Keratinocyte (primary cell): ENCODE results near the gene TRAK2. TPM values are rescaled to one million over a fixed set of nuclear protein-coding genes. Genes with fewer than 3 reads are reported as not detected.

ENCODE experiments used
- DNase-seq: peaks from one replicate; pipeline ENCODE4 v3.0.0-alpha.2; 2011; ENCODE audit warnings: low read depth, missing footprints, low spot score
- FAIRE-seq: peaks from 2 replicates; lab custom pipeline; 2011; peaks lifted over from hg19 to GRCh38; lab: Jason Lieb, UNC
- H2AFZ ChIP-seq: 2 replicates; pipeline ENCODE4 v1.6.0; 2012; ENCODE audit warnings: low read length, control low read depth, inconsistent platforms; ENCODE audit not compliant: control insufficient read depth
- H3K27ac ChIP-seq: 2 replicates; pipeline ENCODE4 v1.5.1; 2011; ENCODE audit warnings: low read length; ENCODE audit not compliant: control insufficient read depth, insufficient read depth
- H3K27me3 ChIP-seq: 3 replicates; pipeline ENCODE4 v1.6.0; 2011; ENCODE audit warnings: low read length; ENCODE audit not compliant: control insufficient read depth, insufficient read depth; ENCODE audit errors: extremely low read depth
- H3K36me3 ChIP-seq, 2 experiments: 2 replicates in 1 of 2; 3 replicates in 1 of 2; pipeline ENCODE4 v1.5.1; 2011; ENCODE audit warnings: low read length in 2 of 2, mild to moderate bottlenecking in 1 of 2; ENCODE audit not compliant: control insufficient read depth in 2 of 2, insufficient read depth in 2 of 2; ENCODE audit errors: extremely low read depth in 1 of 2
- H3K4me1 ChIP-seq: 3 replicates; pipeline ENCODE4 v1.5.1; 2011; ENCODE audit warnings: low read length; ENCODE audit not compliant: control insufficient read depth, insufficient read depth; ENCODE audit errors: extremely low read depth
- H3K4me2 ChIP-seq: 3 replicates; pipeline ENCODE4 v1.6.0; 2011; ENCODE audit warnings: low read depth, low read length; ENCODE audit not compliant: control insufficient read depth, insufficient read depth; ENCODE audit errors: extremely low read depth
- H3K4me3 ChIP-seq, 3 experiments: fragments of 200-600 bp in 1 of 3; sonication (generic) in 1 of 3; 2 replicates in 2 of 3; 3 replicates in 1 of 3; pipeline ENCODE4 v1.5.1; 2011 to 2016; ENCODE audit warnings: low read length in 3 of 3, mild to moderate bottlenecking in 3 of 3, control low read depth in 2 of 3, inconsistent platforms in 1 of 3, low read depth in 1 of 3, mixed read lengths in 1 of 3, mixed run types in 1 of 3, moderate library complexity in 1 of 3; ENCODE audit not compliant: control insufficient read depth in 2 of 3, insufficient read depth in 2 of 3; ENCODE audit errors: extremely low read depth in 1 of 3
- H3K79me2 ChIP-seq: 2 replicates; pipeline ENCODE4 v1.6.0; 2012; ENCODE audit warnings: low read length; ENCODE audit not compliant: control insufficient read depth, insufficient read depth
- H3K9ac ChIP-seq: 3 replicates; pipeline ENCODE4 v1.6.0; 2011; ENCODE audit warnings: low read length; ENCODE audit not compliant: control insufficient read depth, insufficient read depth; ENCODE audit errors: extremely low read depth
- H3K9me1 ChIP-seq: 3 replicates; pipeline ENCODE4 v1.6.0; 2011; ENCODE audit warnings: low read length; ENCODE audit not compliant: control insufficient read depth, insufficient read depth; ENCODE audit errors: extremely low read depth
- H3K9me3 ChIP-seq: 2 replicates; pipeline ENCODE4 v1.5.1; 2012; ENCODE audit warnings: low read depth, low read length; ENCODE audit not compliant: control insufficient read depth
- H4K20me1 ChIP-seq: 3 replicates; pipeline ENCODE4 v1.6.0; 2011; ENCODE audit warnings: low read length; ENCODE audit not compliant: control insufficient read depth, insufficient read depth; ENCODE audit errors: extremely low read depth
- CTCF ChIP-seq, 3 experiments: IDR thresholded peaks in 1 of 3; conservative IDR thresholded peaks in 1 of 3; optimal IDR thresholded peaks in 1 of 3; 2 replicates in 2 of 3; 3 replicates in 1 of 3; pipeline versions ENCODE3 to v1.5.1; 2011; ENCODE audit warnings: low read length in 3 of 3, mild to moderate bottlenecking in 3 of 3, moderate library complexity in 2 of 3, control low read depth in 1 of 3, inconsistent platforms in 1 of 3; ENCODE audit not compliant: insufficient read depth in 2 of 3; ENCODE audit errors: extremely low read depth in 1 of 3
- EZH2 ChIP-seq: IDR thresholded peaks from one replicate; pipeline ENCODE4 v1.6.1; 2012; ENCODE audit warnings: inconsistent platforms, mild to moderate bottlenecking, low read length, moderate library complexity
- dilution Hi-C: fragments of 300-500 bp; cut with MboI; formaldehyde crosslinking; loops from one replicate; pipeline ENCODE4 v1.7.0; 2020; ENCODE audit warnings: low sequenced_read_pairs; ENCODE audit not compliant: extremely low pct_ligation_motif_present
- polyA plus RNA-seq, 5 experiments: library from polyadenylated mRNA; depleted of rRNA in 3 of 5; stranded (reverse) in 3 of 5; stranded (forward) in 1 of 5; unstranded in 1 of 5; fragments of >200 nt; gene quantifications; 1 replicate in 1 of 5; 2 replicates in 3 of 5; 3 replicates in 1 of 5; pipeline versions ENCODE4 v1.2.1 to v1.2.3, GENCODE V29; 2011 to 2012; ENCODE audit warnings: missing spikeins in 2 of 5, low read depth in 1 of 5, low replicate concordance in 1 of 5

The TRAK2 gene
- polyA plus RNA-seq, 1 donor (not counting 4 experiments of a cell fraction or from before 2014, with no cell fraction given), result 12.9 TPM

GRCh38 chr2:201408931-201409330, 42.3 kb downstream of the TRAK2 start:
- TF ChIP-seq EZH2 (no peak), CTCF (optimal IDR thresholded peaks at IDR 0.05 in 1 of 3, IDR thresholded peaks at IDR 0.05 in 1 of 3, conservative IDR thresholded peaks at IDR 0.05 in 1 of 3; ENCODE audit: extremely low read depth in 1 of 3, insufficient read depth in 2 of 3, low read length in 3 of 3) (no peak)
- FAIRE-seq, result no peak

GRCh38 chr2:201407265-201407664, 44.0 kb downstream of the TRAK2 start:
- FAIRE-seq (no peak), DNase-seq (no peak)
- H3K36me3 ChIP-seq, result peaks cover 0 to 3% of the 10 kb centered on the region in 2 experiments
- H3K9me3 ChIP-seq, result no peaks in the 10 kb centered on the region
- H3K4me1 ChIP-seq, result peaks cover 23% of the 10 kb centered on the region
- no peaks in the 10 kb centered on the region for H3K27me3 ChIP-seq
- no peak overlapping the region for H3K27ac ChIP-seq
- H3K4me2 ChIP-seq, result peak overlapping the region; percentile 48
- no peak overlapping the region for H3K4me3 ChIP-seq
- no peak overlapping the region for H2AFZ ChIP-seq
- H3K9ac ChIP-seq, result no peak overlapping the region
- no peak for TF ChIP-seq EZH2
- no peak for TF ChIP-seq CTCF (optimal IDR thresholded peaks at IDR 0.05 in 1 of 3, IDR thresholded peaks at IDR 0.05 in 1 of 3, conservative IDR thresholded peaks at IDR 0.05 in 1 of 3; ENCODE audit: extremely low read depth in 1 of 3, insufficient read depth in 2 of 3, low read length in 3 of 3)
- dilution Hi-C loops, result no loop called here
- H4K20me1 ChIP-seq, result no peaks in the 10 kb centered on the region
- H3K79me2 ChIP-seq, result no peaks in the 10 kb centered on the region
- no peaks in the 10 kb centered on the region for H3K9me1 ChIP-seq

More at GRCh38 chr2:201408931-201409330, 42.3 kb downstream of the TRAK2 start:
- Histone ChIP-seq H3K4me2 (no peak overlapping the region), H3K27ac (no peak overlapping the region), H3K9ac (no peak overlapping the region), H4K20me1 (no peaks in the 10 kb centered on the region), H3K79me2 (peaks cover 4% of the 10 kb centered on the region), H3K36me3 (peaks cover 0 to 3% of the 10 kb centered on the region in 2 experiments), H3K9me3 (no peaks in the 10 kb centered on the region), H3K27me3 (no peaks in the 10 kb centered on the region), H3K4me3 (no peak overlapping the region), H3K9me1 (no peaks in the 10 kb centered on the region), H3K4me1 (peaks cover 18% of the 10 kb centered on the region), H2AFZ (no peak overlapping the region)
- no peak for DNase-seq
- dilution Hi-C loops, result no loop called here
